Mammary epithelial cell (primary cell): Measurements from ENCODE around the gene MTARC2.

Source experiments
- CTCF ChIP-seq, 2 donors: IDR thresholded peaks in 1 of 2; conservative IDR thresholded peaks in 1 of 2; 2 replicates each; pipeline ENCODE4 v1.5.1; 2011 to 2012; ENCODE audit warnings: inconsistent platforms in 2 of 2, low read length in 2 of 2, mild to moderate bottlenecking in 2 of 2, control low read depth in 1 of 2, low read depth in 1 of 2; ENCODE audit not compliant: insufficient read depth in 1 of 2; ENCODE audit errors: extremely low read depth in 1 of 2
- EZH2 ChIP-seq: IDR thresholded peaks from 2 replicates; pipeline ENCODE4 v1.6.1; 2012; ENCODE audit warnings: low read length, inconsistent platforms, borderline replicate concordance

DNA sequence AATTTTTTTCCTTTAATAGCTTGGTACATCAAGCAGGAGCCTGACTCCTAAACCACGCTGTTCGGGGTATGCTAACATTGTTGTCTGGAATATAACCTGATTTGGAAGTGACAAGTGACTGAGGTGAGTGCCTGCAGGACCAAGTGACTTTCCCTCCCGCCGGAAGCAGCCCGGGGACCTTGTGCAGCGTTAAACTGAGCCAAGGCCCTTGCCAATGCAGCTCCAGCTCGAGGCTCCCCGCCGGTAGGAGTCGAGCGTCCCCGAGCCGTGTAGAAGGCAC lies 37.9 kb downstream of the MTARC2 start:
- no peak for TF ChIP-seq CTCF (conservative IDR thresholded peaks at IDR 0.05 in 1 of 2, IDR thresholded peaks at IDR 0.05 in 1 of 2; ENCODE audit: extremely low read depth in 1 of 2, insufficient read depth in 1 of 2, low read depth in 1 of 2, low read length in 2 of 2)
- no peak for TF ChIP-seq EZH2
